Right lobe of liver (tissue), 6 donors: Measurements from ENCODE around the gene NQO2. TPM values are rescaled to one million over a fixed set of nuclear protein-coding genes. Genes with fewer than 3 reads are reported as not detected.

Experiments used
- ATAC-seq, 4 donors: fragments of 200-7000 bp; cut with Tn5 transposase; one replicate each; pipeline ENCODE4 v1.9.1; 2020; ENCODE audit warnings: mild to moderate bottlenecking in 4 of 4, moderate library complexity in 4 of 4
- DNase-seq, 3 donors: peaks; one replicate each; pipeline ENCODE4 v3.0.0-alpha.2; 2020
- H3K27ac ChIP-seq, 3 donors: fragments of 200-600 bp; one replicate each; pipeline ENCODE4 v1.8.0; 2022
- H3K27me3 ChIP-seq, 2 donors: fragments of 200-600 bp; one replicate each; pipeline ENCODE4 v1.8.0; 2022
- H3K36me3 ChIP-seq, 4 donors: fragments of 200-600 bp; sonication (generic) in 1 of 4; one replicate each; pipeline versions ENCODE4 v1.5.1 to v1.8.0; 2017 to 2022; ENCODE audit warnings: control low read depth in 1 of 4
- H3K4me1 ChIP-seq, 4 donors: fragments of 200-600 bp; sonication (generic) in 1 of 4; one replicate each; pipeline versions ENCODE4 v1.5.1 to v1.8.0; 2017 to 2022; ENCODE audit warnings: control low read depth in 1 of 4
- H3K4me3 ChIP-seq, 3 donors: fragments of 200-600 bp; one replicate each; pipeline ENCODE4 v1.8.0; 2022
- H3K9me3 ChIP-seq, 4 donors: fragments of 200-600 bp; sonication (generic) in 1 of 4; one replicate each; pipeline versions ENCODE4 v1.5.1 to v1.8.0; 2017 to 2022; ENCODE audit warnings: control low read depth in 1 of 4
- CTCF ChIP-seq, 4 donors: fragments of 200-600 bp in 3 of 4; fragments of 450-650 bp in 1 of 4; IDR thresholded peaks; one replicate each; pipeline versions ENCODE4 v1.5.1 to v1.8.0; 2016 to 2022; ENCODE audit warnings: antibody characterized with exemption in 4 of 4, mild to moderate bottlenecking in 2 of 4
- POLR2A ChIP-seq: fragments of 450-650 bp; IDR thresholded peaks from one replicate; pipeline ENCODE4 v1.6.1; 2017; ENCODE audit warnings: antibody characterized with exemption, mild to moderate bottlenecking
- WGBS: methylation state at CpG from one replicate; pipeline ENCODE4 v1.1.6; 2018; ENCODE audit warnings: low coverage, low lambda C conversion rate; ENCODE audit not compliant: insufficient coverage; ENCODE audit errors: missing lambda C conversion rate; 5-methylcytosine and 5-hydroxymethylcytosine counted together
- intact Hi-C, 2 donors: fragments of 100-400 bp; cut with DNase I; formaldehyde crosslinking; loops; one replicate each; pipeline versions ENCODE4 v1.11.2 to v1.14.1; 2022
- total RNA-seq, 6 experiments: library from RNA; depleted of rRNA in 2 of 6; stranded (reverse); fragments of >200 nt in 2 of 6; fragmentation: NEBNext Ultra II Directional in 3 of 6; extraction: Animal tissue kit (Norgen Biotek cat#: 25700) in 3 of 6; gene quantifications; one replicate each; pipeline versions ENCODE4 v1.1.0 to v1.2.4, GENCODE V29; 2016 to 2023
- donor health status: DM: no; HTN: yes; CAD: no.
- donor health status: DM: no; HTN: no; CAD: no.
- donor health status: DM: no; HTN: no; CAD: no.
- donor health status: DM: no; HTN: yes; CAD: no.
- donor health status: DM: no; HTN: yes; CAD: no.

Gene NQO2
- total RNA-seq, 6 experiments from 2014 or later, result 44.5 to 74.2 (median 67.3) TPM

GRCh38 chr6:2966347-2966746 is 33.3 kb upstream of the NQO2 start:
- no peaks in the 10 kb centered on the region for H3K27me3 ChIP-seq
- DNase-seq (peak in 1 of 3 donors; percentile 20), ATAC-seq (no peak)
- WGBS, result 84% methylated on average over 7 of the region's 9 CpGs
- H3K4me1 ChIP-seq, result peaks cover 0 to 28% (median 0%) of the 10 kb centered on the region in 4 donors
- no peaks in the 10 kb centered on the region for H3K9me3 ChIP-seq
- no peak overlapping the region for H3K4me3 ChIP-seq
- H3K36me3 ChIP-seq, result no peaks in the 10 kb centered on the region
- TF ChIP-seq CTCF (IDR thresholded peaks at IDR 0.05), result no peak
- no peak for TF ChIP-seq POLR2A
- intact Hi-C loops, result no loop called here
- no peak overlapping the region for H3K27ac ChIP-seq

- H3K9me3 ChIP-seq, result no peaks in the 10 kb centered on the region
- intact Hi-C loops, result no loop called here
- no peak overlapping the region for H3K27ac ChIP-seq
- H3K36me3 ChIP-seq, result no peaks in the 10 kb centered on the region
- WGBS, result 98% methylated on average over 6 of the region's 7 CpGs
- peak in 1 of 3 donors; percentile 6 for DNase-seq
- TF ChIP-seq CTCF (IDR thresholded peaks at IDR 0.05), result no peak
- TF ChIP-seq POLR2A, result no peak
- ATAC-seq, result no peak
- H3K4me3 ChIP-seq, result no peak overlapping the region
- H3K4me1 ChIP-seq, result peaks cover 0 to 21% (median 3%) of the 10 kb centered on the region in 4 donors
- no peaks in the 10 kb centered on the region for H3K27me3 ChIP-seq
These were observed 31.8 kb upstream of the NQO2 start for GRCh38 chr6:2967936-2968335.

GRCh38 chr6:2968600-2969135 is 31.0 kb upstream of the NQO2 start:
- H3K27ac ChIP-seq, result peak overlapping the region in 1 of 3 donors; percentile 37
- H3K27me3 ChIP-seq, result no peaks in the 10 kb centered on the region
- H3K4me1 ChIP-seq, result peaks cover 0 to 21% (median 3%) of the 10 kb centered on the region in 4 donors
- ATAC-seq (no peak), DNase-seq (peak in 1 of 3 donors; percentile 42)
- no peak for TF ChIP-seq CTCF (IDR thresholded peaks at IDR 0.05)
- no peak for TF ChIP-seq POLR2A
- intact Hi-C loops, result no loop called here
- H3K9me3 ChIP-seq, result no peaks in the 10 kb centered on the region
- 50% methylated on average over 8 of the region's 8 CpGs for WGBS
- H3K36me3 ChIP-seq, result no peaks in the 10 kb centered on the region
- no peak overlapping the region for H3K4me3 ChIP-seq

GRCh38 chr6:2969549-2969948 is 30.1 kb upstream of the NQO2 start:
- no peak overlapping the region for H3K4me3 ChIP-seq
- WGBS, result 76% methylated on average over 3 of the region's 3 CpGs
- no peaks in the 10 kb centered on the region for H3K9me3 ChIP-seq
- H3K4me1 ChIP-seq, result peaks cover 0 to 21% (median 3%) of the 10 kb centered on the region in 4 donors
- H3K27me3 ChIP-seq, result no peaks in the 10 kb centered on the region
- DNase-seq (no peak), ATAC-seq (no peak)
- TF ChIP-seq POLR2A (no peak), CTCF (IDR thresholded peaks at IDR 0.05) (no peak)
- H3K36me3 ChIP-seq, result no peaks in the 10 kb centered on the region
- intact Hi-C loops, result no loop called here
- no peak overlapping the region for H3K27ac ChIP-seq
